ENCODE measurements around the gene CARMIL1. TPM values are rescaled to one million over a fixed set of nuclear protein-coding genes. Genes with fewer than 3 reads are reported as not detected.

The CARMIL1 gene
- polyA plus RNA-seq, 1 of the 3 experiments (the other 2 are of a cell fraction) = 1.7 TPM

- H3K9me2 ChIP-seq = no peaks in the 10 kb centered on the region
- H4K20me1 ChIP-seq (ENCODE audit: insufficient read depth) = no peaks in the 10 kb centered on the region
- DNase-seq = no peak
- H3K27ac ChIP-seq (ENCODE audit: low read depth in 2 of 2, low read length in 1 of 2) = no peak overlapping the region
- H3K36me3 ChIP-seq (replicated peaks in 1 of 2; ENCODE audit: control insufficient read depth in 1 of 2, insufficient read depth in 2 of 2, low read length in 1 of 2) = no peaks in the 10 kb centered on the region
- TF ChIP-seq GABPA (IDR thresholded peaks at IDR 0.05; ENCODE audit: low read depth) (no peak), CTCF (IDR thresholded peaks at IDR 0.05) (peak; percentile 47)
- H3F3A ChIP-seq (replicated peaks; ENCODE audit: insufficient read depth) = no peaks in the 10 kb centered on the region
- POLR2A ChIA-PET = no interaction called here
- H3K9me3 ChIP-seq = no peaks in the 10 kb centered on the region
- no peaks in the 10 kb centered on the region for H3K4me1 ChIP-seq (ENCODE audit: control insufficient read depth in 1 of 2, insufficient read depth in 2 of 2, low read depth in 1 of 2, low read length in 1 of 2)
- no peak overlapping the region for H3K4me2 ChIP-seq
- no peaks in the 10 kb centered on the region for H3K79me2 ChIP-seq (ENCODE audit: insufficient read depth)
- no peak overlapping the region for H3K4me3 ChIP-seq (ENCODE audit: low read depth in 2 of 2, low read length in 1 of 2)
- no peak overlapping the region for H3K9ac ChIP-seq
- CTCF ChIA-PET = interaction anchor here (0.7 to 2.2 kb wide), 4 partner anchors 11 to 172 kb away, joined by 3 to 7 read pairs (median 4); no protein-coding TSS in a partner anchor
- H3K27me3 ChIP-seq (ENCODE audit: insufficient read depth) = no peaks in the 10 kb centered on the region
- H2AFZ ChIP-seq (ENCODE audit: low read depth) = no peak overlapping the region
Measured at GRCh38 chr6:25469797-25470388, 190.7 kb downstream of the CARMIL1 start.

- ChIA-PET CTCF (interaction anchor here (0.8 to 2.1 kb wide), 4 partner anchors 12 to 19 kb away, joined by 3 to 10 read pairs (median 4); no protein-coding TSS in a partner anchor), POLR2A (no interaction called here)
- WGBS (ENCODE audit: low lambda C conversion rate) = 91% methylated on average over 3 of the region's 3 CpGs
Measured at GRCh38 chr6:25472306-25472705, 193.1 kb downstream of the CARMIL1 start.

More at GRCh38 chr6:25472306-25472705, 193.1 kb downstream of the CARMIL1 start:
- Histone ChIP-seq H3K36me3 (replicated peaks in 1 of 2; ENCODE audit: control insufficient read depth in 1 of 2, insufficient read depth in 2 of 2, low read length in 1 of 2) (no peaks in the 10 kb centered on the region), H3K9me3 (no peaks in the 10 kb centered on the region), H3K27ac (ENCODE audit: low read depth in 2 of 2, low read length in 1 of 2) (no peak overlapping the region), H2AFZ (ENCODE audit: low read depth) (no peak overlapping the region), H3K4me1 (ENCODE audit: control insufficient read depth in 1 of 2, insufficient read depth in 2 of 2, low read depth in 1 of 2, low read length in 1 of 2) (no peaks in the 10 kb centered on the region), H3K4me3 (ENCODE audit: low read depth in 2 of 2, low read length in 1 of 2) (no peak overlapping the region), H3K79me2 (ENCODE audit: insufficient read depth) (no peaks in the 10 kb centered on the region), H3K4me2 (no peak overlapping the region), H3F3A (replicated peaks; ENCODE audit: insufficient read depth) (no peaks in the 10 kb centered on the region), H3K9me2 (no peaks in the 10 kb centered on the region), H4K20me1 (ENCODE audit: insufficient read depth) (no peaks in the 10 kb centered on the region), H3K27me3 (ENCODE audit: insufficient read depth) (no peaks in the 10 kb centered on the region), H3K9ac (no peak overlapping the region)
- peak; percentile 22 for DNase-seq
- peak; percentile 26; the same call in 1 of the 2 replicates for TF ChIP-seq CTCF (IDR thresholded peaks at IDR 0.05)
- no peak for TF ChIP-seq PBX3 (IDR thresholded peaks at IDR 0.05)
